Parathyroid adenoma (tissue), 2 donors: ENCODE measurements around the gene ANXA10.
"Not testable (repeated sequence)": the region's sequence is repeated elsewhere in the genome, so short reads cannot be mapped to it uniquely, and the experiment has no call there.

Experiments used
- H2AFZ ChIP-seq: fragments of 300-600 bp; sonication (generic); one replicate; pipeline ENCODE4 v1.7.0; 2017; ENCODE audit warnings: antibody characterized with exemption, mild to moderate bottlenecking
- H3K27ac ChIP-seq: fragments of 300-600 bp; sonication (generic); one replicate; pipeline ENCODE4 v1.7.0; 2017
- H3K27me3 ChIP-seq: fragments of 300-600 bp; sonication (generic); one replicate; pipeline ENCODE4 v1.7.0; 2017; ENCODE audit warnings: low read length; ENCODE audit not compliant: control insufficient read depth, insufficient read depth
- H3K36me3 ChIP-seq: fragments of 300-600 bp; sonication (generic); one replicate; pipeline ENCODE4 v1.7.0; 2017; ENCODE audit warnings: low read length; ENCODE audit not compliant: control insufficient read depth, insufficient read depth
- H3K4me1 ChIP-seq: fragments of 300-600 bp; sonication (generic); one replicate; pipeline ENCODE4 v1.7.0; 2017; ENCODE audit warnings: control low read depth
- H3K4me2 ChIP-seq: fragments of 300-600 bp; sonication (generic); one replicate; pipeline ENCODE4 v1.7.0; 2017; ENCODE audit warnings: low read length
- H3K4me3 ChIP-seq: fragments of 300-600 bp; sonication (generic); one replicate; pipeline ENCODE4 v1.7.0; 2017; ENCODE audit warnings: low read depth, low read length
- H3K79me2 ChIP-seq: fragments of 300-600 bp; sonication (generic); one replicate; pipeline ENCODE4 v1.7.0; 2017; ENCODE audit warnings: control low read depth
- H3K9ac ChIP-seq: fragments of 300-600 bp; sonication (generic); one replicate; pipeline ENCODE4 v1.7.0; 2017; ENCODE audit warnings: mild to moderate bottlenecking
- H3K9me3 ChIP-seq: fragments of 300-600 bp; sonication (generic); one replicate; pipeline ENCODE4 v1.7.0; 2017; ENCODE audit warnings: low read length; ENCODE audit not compliant: control insufficient read depth
- CTCF ChIP-seq: fragments of 300-600 bp; sonication (generic); IDR thresholded peaks from one replicate; pipeline ENCODE4 v1.7.0; 2017; ENCODE audit warnings: antibody characterized with exemption, mild to moderate bottlenecking
- donor health status: primary hyperparathyroidism.

Gene ANXA10

DNA sequence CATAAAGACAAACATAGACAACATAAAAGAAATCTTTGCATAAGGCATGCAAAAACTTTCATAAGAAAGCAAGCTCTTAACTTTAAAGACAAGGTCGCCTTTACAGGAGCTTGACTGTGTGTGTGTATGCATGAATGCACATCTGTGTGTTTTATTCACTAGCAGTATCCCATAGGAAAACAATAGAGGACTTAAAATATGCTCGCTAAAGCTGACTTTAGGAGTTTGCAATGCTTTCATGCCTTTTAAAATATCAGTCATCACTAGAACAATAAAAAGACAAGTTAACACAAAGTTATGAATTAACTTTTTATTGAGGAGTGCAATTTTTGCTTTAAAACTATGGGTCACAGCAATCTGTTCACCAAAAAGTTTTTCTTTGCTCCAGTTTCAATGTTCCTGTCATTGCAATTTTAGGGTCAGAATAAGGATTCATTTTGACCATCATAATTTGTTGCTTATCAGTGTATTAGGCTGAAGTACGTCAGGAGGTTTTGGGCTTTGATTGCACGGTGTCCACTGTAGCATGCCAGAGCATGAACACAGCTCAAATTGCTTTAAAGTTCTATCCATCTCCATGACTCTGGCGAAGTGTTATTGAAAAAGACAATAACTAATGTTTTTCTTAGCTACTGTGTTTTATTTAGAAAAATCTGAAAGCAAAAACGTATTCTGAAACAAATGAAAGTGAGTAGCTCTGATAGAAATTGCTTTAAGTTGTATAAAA lies 36.9 kb downstream of the ANXA10 start:
- no peak overlapping the region for H2AFZ ChIP-seq
- H3K9me3 ChIP-seq: no peaks in the 10 kb centered on the region
- TF ChIP-seq CTCF: no peak
- H3K4me1 ChIP-seq: no peaks in the 10 kb centered on the region
- H3K36me3 ChIP-seq: no peaks in the 10 kb centered on the region
- no peaks in the 10 kb centered on the region for H3K27me3 ChIP-seq
- no peak overlapping the region for H3K9ac ChIP-seq
- H3K4me2 ChIP-seq: no peak overlapping the region
- H3K4me3 ChIP-seq: no peak overlapping the region
- no peaks in the 10 kb centered on the region for H3K79me2 ChIP-seq
- no peak overlapping the region for H3K27ac ChIP-seq

DNA sequence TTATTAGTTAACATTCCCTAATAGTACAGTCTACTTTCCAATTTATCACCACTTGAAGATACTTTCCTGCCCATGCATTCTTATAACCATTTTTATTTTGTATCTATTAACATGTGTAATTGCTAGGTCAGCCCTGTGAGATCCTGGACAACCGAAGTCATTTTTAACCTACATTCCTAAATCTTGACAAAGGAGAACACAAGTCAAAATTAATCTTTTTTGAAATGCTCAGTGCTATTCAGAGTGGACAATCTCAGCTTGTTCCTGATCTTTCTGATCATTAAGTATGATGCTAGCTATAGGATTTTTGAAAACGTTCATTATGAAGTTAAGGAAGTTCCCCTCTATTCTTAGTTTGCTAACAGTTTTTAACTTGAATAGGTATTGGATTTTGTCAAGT lies 37.5 kb downstream of the ANXA10 start:
- no peak overlapping the region for H3K9ac ChIP-seq
- no peak overlapping the region for H3K27ac ChIP-seq
- H3K4me3 ChIP-seq: no peak overlapping the region
- H3K27me3 ChIP-seq: no peaks in the 10 kb centered on the region
- H3K36me3 ChIP-seq: no peaks in the 10 kb centered on the region
- H3K9me3 ChIP-seq: no peaks in the 10 kb centered on the region
- no peak for TF ChIP-seq CTCF
- H3K4me1 ChIP-seq: no peaks in the 10 kb centered on the region
- no peaks in the 10 kb centered on the region for H3K79me2 ChIP-seq
- H2AFZ ChIP-seq: no peak overlapping the region
- no peak overlapping the region for H3K4me2 ChIP-seq

- H3K9me3 ChIP-seq: no peaks in the 10 kb centered on the region
- H2AFZ ChIP-seq: no peak overlapping the region
- TF ChIP-seq CTCF: no peak
- no peak overlapping the region for H3K9ac ChIP-seq
- no peaks in the 10 kb centered on the region for H3K4me1 ChIP-seq
- H3K4me2 ChIP-seq: no peak overlapping the region
- H3K79me2 ChIP-seq: no peaks in the 10 kb centered on the region
- no peak overlapping the region for H3K4me3 ChIP-seq
- no peak overlapping the region for H3K27ac ChIP-seq
- no peaks in the 10 kb centered on the region for H3K36me3 ChIP-seq
- no peaks in the 10 kb centered on the region for H3K27me3 ChIP-seq
These were observed 38.9 kb downstream of the ANXA10 start for GRCh38 chr4:168131196-168131595.

- no peak overlapping the region for H3K27ac ChIP-seq
- no peak overlapping the region for H2AFZ ChIP-seq
- no peaks in the 10 kb centered on the region for H3K27me3 ChIP-seq
- no peaks in the 10 kb centered on the region for H3K4me1 ChIP-seq
- H3K36me3 ChIP-seq: no peaks in the 10 kb centered on the region
- H3K79me2 ChIP-seq: no peaks in the 10 kb centered on the region
- no peak for TF ChIP-seq CTCF
- H3K9ac ChIP-seq: no peak overlapping the region
- no peaks in the 10 kb centered on the region for H3K9me3 ChIP-seq
- H3K4me2 ChIP-seq: no peak overlapping the region
- no peak overlapping the region for H3K4me3 ChIP-seq
These were observed 42.3 kb downstream of the ANXA10 start for GRCh38 chr4:168134651-168135050.

DNA sequence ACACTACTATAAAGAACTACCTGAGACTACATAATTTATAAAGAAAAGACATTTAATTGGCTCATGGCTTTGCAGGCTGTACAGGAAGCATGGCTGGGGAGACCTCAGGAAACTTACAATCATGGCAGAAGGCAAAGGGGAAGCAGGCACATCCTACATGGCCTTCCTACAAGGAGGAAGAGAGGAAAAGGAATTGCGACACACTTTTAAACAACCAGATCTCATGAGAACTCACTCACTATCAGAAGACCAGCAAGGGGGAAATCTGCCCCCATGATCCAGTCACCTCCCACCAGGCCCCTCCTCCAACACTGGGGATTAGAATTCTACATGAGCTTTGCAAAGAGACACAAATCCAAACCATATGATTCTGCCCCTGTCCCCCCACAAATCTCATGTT lies 43.5 kb downstream of the ANXA10 start:
- not testable (repeated sequence) for H3K27ac ChIP-seq, H3K27me3 ChIP-seq, H3K79me2 ChIP-seq, H3K9ac ChIP-seq, H3K4me3 ChIP-seq, H3K4me2 ChIP-seq, H3K9me3 ChIP-seq, H3K36me3 ChIP-seq, H3K4me1 ChIP-seq, H2AFZ ChIP-seq

DNA sequence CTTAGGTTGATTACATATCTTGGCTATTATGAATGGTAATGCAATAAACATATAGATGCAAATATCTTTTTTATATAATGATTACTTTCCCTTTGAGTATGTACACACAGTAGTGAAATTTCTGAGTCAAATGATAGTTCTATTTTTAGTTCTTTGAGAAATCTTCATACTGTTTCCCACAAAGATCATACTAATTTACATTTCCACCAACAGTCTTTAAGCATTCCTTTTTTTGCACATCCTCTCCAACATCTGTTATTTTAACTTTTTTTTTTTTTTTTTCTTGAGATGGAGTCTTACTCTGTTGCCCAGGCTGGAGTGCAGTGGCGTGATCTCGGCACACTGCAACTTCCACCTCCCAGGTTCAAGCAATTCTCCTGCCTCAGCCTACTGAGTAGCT lies 45.4 kb downstream of the ANXA10 start:
- not testable (repeated sequence) for H3K79me2 ChIP-seq, H3K4me2 ChIP-seq, H3K36me3 ChIP-seq, H3K4me1 ChIP-seq, H3K9ac ChIP-seq, H3K4me3 ChIP-seq, H3K27me3 ChIP-seq, H3K9me3 ChIP-seq, H2AFZ ChIP-seq, H3K27ac ChIP-seq
